HEK293T (cell line): ENCODE measurements around the gene MROH7.

Source experiments
- ARNT ChIP-seq: fragments of 450-650 bp; IDR thresholded peaks from 2 replicates; pipeline ENCODE4 v1.6.1; 2017; ENCODE audit warnings: mild to moderate bottlenecking
- BHLHE40 ChIP-seq: fragments of 450-650 bp; IDR thresholded peaks from 2 replicates; pipeline ENCODE4 v1.6.1; 2016; ENCODE audit warnings: mild to moderate bottlenecking, moderate library complexity, borderline replicate concordance
- ELF4 ChIP-seq: fragments of 450-650 bp; IDR thresholded peaks from 2 replicates; pipeline ENCODE4 v1.6.1; 2017; ENCODE audit warnings: antibody characterized with exemption
- HDGF ChIP-seq: fragments of 450-650 bp; IDR thresholded peaks from 2 replicates; pipeline ENCODE4 v1.6.1; 2017; ENCODE audit warnings: antibody characterized with exemption, borderline replicate concordance
- SP1 ChIP-seq: fragments of 450-650 bp; IDR thresholded peaks from 2 replicates; pipeline ENCODE4 v1.6.1; 2017

DNA sequence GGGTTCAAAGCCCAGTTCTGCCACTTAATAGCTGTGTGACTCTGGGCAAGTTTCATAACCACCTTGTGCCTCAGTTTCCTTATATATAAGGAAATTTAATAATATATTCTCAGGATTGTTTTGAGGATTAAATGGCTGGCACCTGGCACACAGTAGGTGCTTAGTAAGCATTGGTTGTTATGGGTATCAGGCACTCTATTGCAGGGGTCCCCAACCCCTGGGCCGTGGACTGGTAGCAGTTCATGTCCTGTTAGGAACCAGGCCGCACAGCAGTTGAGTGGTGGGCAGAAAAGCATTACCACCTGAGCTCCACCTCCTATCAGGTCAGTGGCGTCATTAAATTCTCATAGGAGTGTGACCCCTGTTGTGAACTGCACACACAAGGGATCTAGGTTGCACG is 104.3 kb downstream of the MROH7 start:
- TF ChIP-seq SP1 (no peak), BHLHE40 (no peak), ARNT (no peak), HDGF (no peak), ELF4 (no peak)
